Glutamatergic neuron (in vitro differentiated cells): Measurements from ENCODE around the gene ANO9. TPM values are rescaled to one million over a fixed set of nuclear protein-coding genes. Genes with fewer than 3 reads are reported as not detected.

ENCODE experiments used
- DNase-seq: peaks from one replicate; pipeline ENCODE4 v3.0.0; 2022
- H3K27ac Mint-ChIP-seq: one replicate; pipeline ENCODE4 v1.8.0; 2020; ENCODE audit warnings: mild to moderate bottlenecking, mixed read lengths, inconsistent platforms; ENCODE audit not compliant: unreplicated experiment
- H3K27me3 Mint-ChIP-seq: one replicate; pipeline ENCODE4 v1.8.0; 2020; ENCODE audit warnings: mild to moderate bottlenecking, moderate library complexity, mixed read lengths, inconsistent platforms; ENCODE audit not compliant: unreplicated experiment
- H3K36me3 Mint-ChIP-seq: one replicate; pipeline ENCODE4 v1.8.0; 2020; ENCODE audit warnings: mild to moderate bottlenecking, mixed read lengths, inconsistent platforms; ENCODE audit not compliant: unreplicated experiment
- H3K4me1 Mint-ChIP-seq: one replicate; pipeline ENCODE4 v1.8.0; 2020; ENCODE audit warnings: mild to moderate bottlenecking, low read depth, mixed read lengths, inconsistent platforms; ENCODE audit not compliant: unreplicated experiment
- H3K4me3 Mint-ChIP-seq: one replicate; pipeline ENCODE4 v1.8.0; 2020; ENCODE audit warnings: mild to moderate bottlenecking, mixed read lengths, inconsistent platforms; ENCODE audit not compliant: unreplicated experiment
- H3K9me3 Mint-ChIP-seq: one replicate; pipeline ENCODE4 v1.8.0; 2020; ENCODE audit warnings: mild to moderate bottlenecking, moderate library complexity, mixed read lengths, inconsistent platforms; ENCODE audit not compliant: unreplicated experiment
- total RNA-seq: library from RNA; stranded (reverse); fragmentation: NEBNext Ultra II Directional; extraction: Animal tissue kit (Norgen Biotek cat#: 25700); gene quantifications from one replicate; pipeline ENCODE4 v1.2.1, GENCODE V29; 2021; ENCODE audit not compliant: unreplicated experiment
- TF ChIP-seq, protein P1 (sequence below): fragments of 200-600 bp; sonication (generic); IDR thresholded peaks from one replicate; pipeline ENCODE4 v1.5.0; 2021; ENCODE audit not compliant: partially characterized antibody, unreplicated experiment

ANO9 gene
- total RNA-seq, 1 donor from 2014 or later: 1.8 TPM

DNA sequence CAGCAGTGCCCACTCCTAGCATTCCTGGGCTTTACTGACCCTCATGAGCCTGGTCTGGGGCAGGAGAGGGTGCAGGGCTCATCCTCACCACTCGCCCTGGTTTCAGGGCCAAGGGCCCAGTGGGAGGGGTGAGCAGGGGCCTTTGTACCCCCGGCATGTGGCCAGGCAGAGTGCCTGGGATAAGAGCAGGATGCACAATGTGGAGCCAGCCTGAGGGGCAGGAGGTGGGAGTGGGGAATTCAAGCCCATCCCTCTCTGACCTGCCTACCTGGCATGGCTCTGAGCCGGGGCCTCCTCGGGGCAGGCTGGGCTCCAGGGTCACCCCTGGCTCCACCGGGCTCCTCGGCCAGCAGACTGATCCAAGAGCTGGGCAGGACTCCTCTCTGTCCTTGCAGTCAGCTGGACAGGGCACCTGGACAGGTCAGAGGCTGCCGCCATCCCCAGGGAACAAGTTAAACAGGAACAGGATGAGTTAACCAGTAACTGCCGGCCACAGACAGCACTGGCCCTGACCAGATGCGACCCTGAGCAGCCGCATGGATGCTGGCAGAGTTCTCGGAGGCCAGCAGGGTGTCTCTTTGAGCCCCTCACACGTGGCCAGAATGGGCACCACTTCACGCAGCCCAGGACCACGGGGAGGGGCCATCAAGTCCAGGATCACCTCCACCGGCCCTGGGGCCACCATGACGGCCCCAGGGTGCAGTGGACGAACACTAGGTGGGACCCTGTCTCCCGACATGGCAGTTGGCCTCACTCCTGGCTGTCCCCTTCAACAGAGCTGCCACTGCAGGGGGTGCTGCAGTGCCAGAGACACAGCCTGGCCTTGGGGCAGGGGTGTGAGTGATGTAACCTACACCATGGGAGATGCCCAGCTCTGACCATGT is 32.0 kb downstream of the ANO9 start:
- no peak overlapping the region for H3K4me3 Mint-ChIP-seq
- H3K9me3 Mint-ChIP-seq: peaks cover 2% of the 10 kb centered on the region
- no peak overlapping the region for H3K27ac Mint-ChIP-seq
- DNase-seq: no peak
- peaks cover 7% of the 10 kb centered on the region for H3K27me3 Mint-ChIP-seq
- no peaks in the 10 kb centered on the region for H3K36me3 Mint-ChIP-seq
- H3K4me1 Mint-ChIP-seq: no peaks in the 10 kb centered on the region
- TF ChIP-seq, protein P1, sequence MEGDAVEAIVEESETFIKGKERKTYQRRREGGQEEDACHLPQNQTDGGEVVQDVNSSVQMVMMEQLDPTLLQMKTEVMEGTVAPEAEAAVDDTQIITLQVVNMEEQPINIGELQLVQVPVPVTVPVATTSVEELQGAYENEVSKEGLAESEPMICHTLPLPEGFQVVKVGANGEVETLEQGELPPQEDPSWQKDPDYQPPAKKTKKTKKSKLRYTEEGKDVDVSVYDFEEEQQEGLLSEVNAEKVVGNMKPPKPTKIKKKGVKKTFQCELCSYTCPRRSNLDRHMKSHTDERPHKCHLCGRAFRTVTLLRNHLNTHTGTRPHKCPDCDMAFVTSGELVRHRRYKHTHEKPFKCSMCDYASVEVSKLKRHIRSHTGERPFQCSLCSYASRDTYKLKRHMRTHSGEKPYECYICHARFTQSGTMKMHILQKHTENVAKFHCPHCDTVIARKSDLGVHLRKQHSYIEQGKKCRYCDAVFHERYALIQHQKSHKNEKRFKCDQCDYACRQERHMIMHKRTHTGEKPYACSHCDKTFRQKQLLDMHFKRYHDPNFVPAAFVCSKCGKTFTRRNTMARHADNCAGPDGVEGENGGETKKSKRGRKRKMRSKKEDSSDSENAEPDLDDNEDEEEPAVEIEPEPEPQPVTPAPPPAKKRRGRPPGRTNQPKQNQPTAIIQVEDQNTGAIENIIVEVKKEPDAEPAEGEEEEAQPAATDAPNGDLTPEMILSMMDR: no peak

DNA sequence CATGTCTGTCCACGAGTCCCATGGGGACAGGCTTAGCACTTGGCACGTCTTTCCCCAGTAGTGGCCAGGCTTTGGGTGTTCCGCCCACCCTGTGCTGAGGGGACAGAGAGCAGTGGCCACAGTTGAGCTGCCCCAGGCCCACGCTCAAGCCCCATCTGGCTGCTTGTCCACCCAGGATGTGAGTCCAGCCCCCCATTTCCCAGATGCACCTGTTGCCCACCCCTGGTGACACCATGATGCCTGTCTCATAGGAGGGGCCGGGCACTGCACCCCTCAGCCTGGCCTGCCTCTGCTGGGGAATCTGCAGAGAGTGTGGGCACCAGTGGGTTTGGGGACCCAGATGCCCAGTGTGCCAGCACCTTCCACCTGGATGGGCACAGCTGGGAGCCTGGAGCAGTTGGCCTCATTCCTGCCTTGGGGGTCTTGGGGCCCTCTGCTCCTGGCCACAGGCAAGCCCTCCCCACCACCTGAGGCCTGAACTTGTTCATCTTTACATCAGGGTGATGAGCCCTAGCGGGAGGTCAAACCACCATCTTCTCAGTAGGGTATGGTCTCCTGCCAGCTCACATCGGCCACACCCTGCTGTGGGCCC is 32.7 kb downstream of the ANO9 start:
- TF ChIP-seq, protein P1: no peak
- H3K4me3 Mint-ChIP-seq: no peak overlapping the region
- peaks cover 2% of the 10 kb centered on the region for H3K9me3 Mint-ChIP-seq
- no peaks in the 10 kb centered on the region for H3K36me3 Mint-ChIP-seq
- H3K4me1 Mint-ChIP-seq: no peaks in the 10 kb centered on the region
- peaks cover 4% of the 10 kb centered on the region for H3K27me3 Mint-ChIP-seq
- no peak overlapping the region for H3K27ac Mint-ChIP-seq
- no peak for DNase-seq

DNA sequence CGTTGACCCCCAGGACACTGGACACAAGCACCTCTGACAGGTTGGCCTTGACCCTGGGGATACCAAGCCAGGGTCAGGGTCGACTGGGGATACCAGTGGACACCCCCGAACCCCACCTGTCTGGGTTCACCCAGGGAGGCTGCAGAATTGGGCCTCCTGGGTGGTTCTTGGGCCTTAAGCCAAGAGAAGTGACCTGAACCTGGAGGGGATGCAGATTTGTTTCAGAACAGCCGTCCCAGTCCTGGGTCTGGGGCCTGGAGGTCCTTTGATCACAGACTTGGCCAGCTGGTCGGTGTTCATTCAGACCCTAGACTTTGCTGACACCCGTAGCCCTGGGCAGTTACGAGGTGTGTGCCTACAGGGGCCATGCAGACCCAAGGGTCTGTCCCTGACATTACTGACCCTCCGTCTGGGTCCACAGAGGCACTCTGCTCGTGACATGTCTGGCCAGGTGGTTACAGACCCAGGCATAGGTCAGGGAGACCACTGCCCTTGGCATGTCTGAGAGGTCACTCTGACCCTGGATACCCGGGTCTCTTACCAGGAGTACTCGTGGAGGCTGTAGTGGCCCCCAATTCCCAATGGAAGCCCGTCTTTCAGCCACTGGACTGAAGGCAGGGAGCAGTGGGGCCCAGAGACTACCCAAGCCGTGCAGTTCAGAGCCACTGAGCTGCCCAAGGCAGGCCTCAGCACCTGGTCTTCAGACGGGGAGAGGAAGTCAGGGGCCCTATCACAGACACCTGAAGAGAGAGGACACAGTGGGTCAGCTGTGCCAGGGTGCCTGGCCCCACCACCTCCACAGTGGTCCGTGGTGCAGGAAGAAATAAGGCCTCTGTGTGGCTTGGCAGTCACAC is 33.4 kb downstream of the ANO9 start:
- H3K4me1 Mint-ChIP-seq: no peaks in the 10 kb centered on the region
- TF ChIP-seq, protein P1: no peak
- no peak overlapping the region for H3K4me3 Mint-ChIP-seq
- DNase-seq: no peak
- H3K9me3 Mint-ChIP-seq: peaks cover 2% of the 10 kb centered on the region
- peaks cover 4% of the 10 kb centered on the region for H3K27me3 Mint-ChIP-seq
- H3K27ac Mint-ChIP-seq: no peak overlapping the region
- no peaks in the 10 kb centered on the region for H3K36me3 Mint-ChIP-seq

DNA sequence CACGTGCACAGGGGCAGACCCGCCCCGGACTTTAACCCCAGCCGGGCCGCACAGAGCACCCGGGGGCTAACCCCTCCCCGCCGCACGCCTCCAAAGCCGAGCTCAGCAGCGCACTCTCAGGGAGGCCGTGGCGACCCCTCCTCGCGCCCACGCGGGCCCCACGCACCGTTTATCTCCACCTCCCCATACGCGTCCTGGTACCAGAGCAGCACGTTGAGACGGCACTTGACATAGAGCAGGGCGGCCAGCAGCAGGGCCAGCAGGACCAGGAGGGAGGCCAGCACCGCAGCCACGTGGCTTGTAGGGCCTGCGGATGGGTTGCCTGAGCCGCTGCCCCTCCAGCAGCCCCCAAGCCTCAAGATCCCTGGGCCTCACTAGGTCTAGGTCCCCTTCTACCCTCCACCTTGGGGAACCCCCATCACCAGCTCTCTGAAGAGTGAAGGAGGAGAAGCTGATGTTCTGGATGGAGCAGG is 34.1 kb downstream of the ANO9 start:
- H3K9me3 Mint-ChIP-seq: peaks cover 2% of the 10 kb centered on the region
- no peak overlapping the region for H3K27ac Mint-ChIP-seq
- H3K36me3 Mint-ChIP-seq: no peaks in the 10 kb centered on the region
- TF ChIP-seq, protein P1: no peak
- H3K4me3 Mint-ChIP-seq: no peak overlapping the region
- peaks cover 4% of the 10 kb centered on the region for H3K27me3 Mint-ChIP-seq
- H3K4me1 Mint-ChIP-seq: no peaks in the 10 kb centered on the region
- no peak for DNase-seq
